SU-DHL-6 (cell line): Measurements from ENCODE around the gene CR2.

ENCODE experiments used
- H2AFZ ChIP-seq: fragments of 200-600 bp; sonication (generic); 2 replicates; pipeline ENCODE4 v1.6.1; 2014; ENCODE audit warnings: low read depth, mild to moderate bottlenecking, moderate library complexity, mixed read lengths, antibody characterized with exemption, low read length; ENCODE audit not compliant: severe bottlenecking
- H3F3A ChIP-seq: fragments of 200-600 bp; shearing (Covaris generic); 2 replicates; pipeline ENCODE4 v1.6.0; 2016; ENCODE audit warnings: antibody characterized with exemption, mild to moderate bottlenecking; ENCODE audit not compliant: insufficient read depth
- H3K27ac ChIP-seq: fragments of 200-600 bp; sonication (generic); 2 replicates; pipeline ENCODE4 v1.5.1; 2016; ENCODE audit warnings: low read depth, mild to moderate bottlenecking, low read length, moderate library complexity, mixed read lengths
- H3K27me3 ChIP-seq: fragments of 200-600 bp; sonication (generic), shearing (Covaris generic); 2 replicates; pipeline ENCODE4 v1.6.0; 2014; ENCODE audit warnings: mild to moderate bottlenecking, low read length
- H3K36me3 ChIP-seq: fragments of 200-600 bp; sonication (generic); 2 replicates; pipeline ENCODE4 v1.6.1; 2014; ENCODE audit warnings: mild to moderate bottlenecking, low read length, mixed read lengths
- H3K4me2 ChIP-seq: fragments of 300-600, 200-600 bp; shearing (Covaris generic), sonication (generic); 2 replicates; pipeline ENCODE4 v1.6.0; 2014; ENCODE audit warnings: low read length, low read depth, mild to moderate bottlenecking; ENCODE audit not compliant: poor library complexity, severe bottlenecking
- H3K4me3 ChIP-seq: fragments of 200-600 bp; sonication (generic); 2 replicates; pipeline ENCODE4 v1.5.1; 2014; ENCODE audit warnings: antibody characterized with exemption, low read length, mild to moderate bottlenecking, mixed read lengths; ENCODE audit not compliant: insufficient read depth, poor library complexity, severe bottlenecking
- H3K79me2 ChIP-seq: fragments of 200-600 bp; sonication (generic); 2 replicates; pipeline ENCODE4 v1.6.1; 2014; ENCODE audit warnings: mild to moderate bottlenecking, low read length, moderate library complexity; ENCODE audit not compliant: insufficient read depth
- H3K9ac ChIP-seq: fragments of 200-600 bp; sonication (generic); 2 replicates; pipeline ENCODE4 v1.7.0; 2014; ENCODE audit warnings: mild to moderate bottlenecking, low read length
- H3K9me2 ChIP-seq: fragments of 200-600 bp; sonication (generic); replicated peaks from 2 replicates; pipeline ENCODE4 v1.6.1; 2014; ENCODE audit warnings: low read length; ENCODE audit not compliant: insufficient read depth
- H3K9me3 ChIP-seq: fragments of 200-600 bp; sonication (generic); 2 replicates; pipeline ENCODE4 v1.6.1; 2014; ENCODE audit warnings: low read length, mixed read lengths; ENCODE audit not compliant: insufficient read depth
- H4K20me1 ChIP-seq: fragments of 200-600 bp; sonication (generic); 2 replicates; pipeline ENCODE4 v1.6.1; 2014; ENCODE audit warnings: low read depth, mild to moderate bottlenecking, antibody characterized with exemption, low read length, moderate library complexity, mixed read lengths
- CTCF ChIP-seq: fragments of 200-600 bp; sonication (generic); IDR thresholded peaks from one replicate; pipeline ENCODE4 v1.5.1; 2017; ENCODE audit warnings: antibody characterized with exemption, mild to moderate bottlenecking, low read length, moderate library complexity; ENCODE audit not compliant: insufficient read depth, poor library complexity, severe bottlenecking
- EZH2phosphoT487 ChIP-seq: fragments of 200-600 bp; sonication (generic), shearing (Covaris generic); conservative IDR thresholded peaks from 2 replicates; pipeline ENCODE4 v1.6.1; 2018; ENCODE audit warnings: mild to moderate bottlenecking, antibody characterized with exemption, low read length, moderate library complexity, mixed read lengths

Gene CR2

GRCh38 chr1:207428783-207429182 lies 25.3 kb upstream of the CR2 start:
- Histone ChIP-seq H3K27ac (no peak overlapping the region), H2AFZ (no peak overlapping the region), H3K27me3 (no peaks in the 10 kb centered on the region), H3K36me3 (no peaks in the 10 kb centered on the region), H3K4me2 (no peak overlapping the region), H4K20me1 (no peaks in the 10 kb centered on the region), H3K9me2 (no peaks in the 10 kb centered on the region), H3K9me3 (no peaks in the 10 kb centered on the region), H3K4me3 (no peak overlapping the region), H3K9ac (no peak overlapping the region), H3F3A (no peaks in the 10 kb centered on the region), H3K79me2 (no peaks in the 10 kb centered on the region)
- TF ChIP-seq EZH2phosphoT487 (no peak), CTCF (no peak)

GRCh38 chr1:207429963-207430362 lies 24.2 kb upstream of the CR2 start:
- Histone ChIP-seq H3K27me3 (no peaks in the 10 kb centered on the region), H3K4me3 (no peak overlapping the region), H3K27ac (no peak overlapping the region), H2AFZ (no peak overlapping the region), H3K4me2 (no peak overlapping the region), H3K9me3 (no peaks in the 10 kb centered on the region), H3K9ac (no peak overlapping the region), H3F3A (no peaks in the 10 kb centered on the region), H4K20me1 (no peaks in the 10 kb centered on the region), H3K79me2 (no peaks in the 10 kb centered on the region), H3K9me2 (no peaks in the 10 kb centered on the region), H3K36me3 (no peaks in the 10 kb centered on the region)
- TF ChIP-seq CTCF (no peak), EZH2phosphoT487 (no peak)

- no peak overlapping the region for H2AFZ ChIP-seq
- TF ChIP-seq CTCF (no peak), EZH2phosphoT487 (no peak)
- H4K20me1 ChIP-seq, result no peaks in the 10 kb centered on the region
- no peak overlapping the region for H3K4me3 ChIP-seq
- H3K4me2 ChIP-seq, result no peak overlapping the region
- no peak overlapping the region for H3K9ac ChIP-seq
- no peaks in the 10 kb centered on the region for H3K9me3 ChIP-seq
- no peaks in the 10 kb centered on the region for H3K9me2 ChIP-seq
- H3F3A ChIP-seq, result no peaks in the 10 kb centered on the region
- no peak overlapping the region for H3K27ac ChIP-seq
- no peaks in the 10 kb centered on the region for H3K36me3 ChIP-seq
- no peaks in the 10 kb centered on the region for H3K27me3 ChIP-seq
- H3K79me2 ChIP-seq, result no peaks in the 10 kb centered on the region
These were observed 23.5 kb upstream of the CR2 start for GRCh38 chr1:207430602-207431001.
